Fibroblast of the aortic adventitia (primary cell): ENCODE results near the gene KIAA0232. TPM values are rescaled to one million over a fixed set of nuclear protein-coding genes. Genes with fewer than 3 reads are reported as not detected.

Experiments
- DNase-seq: peaks from one replicate; pipeline ENCODE4 v3.0.0-alpha.2; 2010; ENCODE audit warnings: low read depth
- H3K4me3 ChIP-seq: 2 replicates; pipeline ENCODE4 v1.5.1; 2011; ENCODE audit warnings: low read depth, mild to moderate bottlenecking, control low read depth, low read length, moderate library complexity
- CTCF ChIP-seq: IDR thresholded peaks from 2 replicates; pipeline ENCODE4 v1.5.1; 2011; ENCODE audit warnings: mild to moderate bottlenecking, low read length, control low read depth, inconsistent platforms; ENCODE audit not compliant: insufficient read depth
- total RNA-seq: library from RNA; depleted of rRNA; stranded (reverse); fragments of >200 nt; gene quantifications from 2 replicates; pipeline ENCODE4 v1.2.3, GENCODE V29; 2012; ENCODE audit warnings: low replicate concordance

The KIAA0232 gene
- total RNA-seq, 1 donor, result 28.7 TPM

- no peak overlapping the region for H3K4me3 ChIP-seq
- TF ChIP-seq CTCF, result peak; percentile 11
- DNase-seq, result peak; percentile 57
Observed at GRCh38 chr4:6892190-6892908, 109.8 kb downstream of the KIAA0232 start.

- H3K4me3 ChIP-seq, result no peak overlapping the region
- TF ChIP-seq CTCF, result no peak
- DNase-seq, result no peak
Observed at GRCh38 chr4:6892909-6893202, 110.3 kb downstream of the KIAA0232 start.

GRCh38 chr4:6893449-6894085 lies 111.0 kb downstream of the KIAA0232 start:
- TF ChIP-seq CTCF, result no peak
- no peak overlapping the region for H3K4me3 ChIP-seq
- DNase-seq, result peak; percentile 29

GRCh38 chr4:6894086-6894478 lies 111.6 kb downstream of the KIAA0232 start:
- no peak for TF ChIP-seq CTCF
- DNase-seq, result no peak
- no peak overlapping the region for H3K4me3 ChIP-seq

- no peak overlapping the region for H3K4me3 ChIP-seq
- no peak for TF ChIP-seq CTCF
- DNase-seq, result no peak
Observed at GRCh38 chr4:6894528-6895498, 112.3 kb downstream of the KIAA0232 start.

- no peak for TF ChIP-seq CTCF
- no peak overlapping the region for H3K4me3 ChIP-seq
- no peak for DNase-seq
Observed at GRCh38 chr4:6896035-6896434, 113.5 kb downstream of the KIAA0232 start.
